ENCODE data around the gene THPO.
A peak's percentile ranks its signal among the peaks of the same experiment; 100 is the strongest.

Gene THPO

DNA sequence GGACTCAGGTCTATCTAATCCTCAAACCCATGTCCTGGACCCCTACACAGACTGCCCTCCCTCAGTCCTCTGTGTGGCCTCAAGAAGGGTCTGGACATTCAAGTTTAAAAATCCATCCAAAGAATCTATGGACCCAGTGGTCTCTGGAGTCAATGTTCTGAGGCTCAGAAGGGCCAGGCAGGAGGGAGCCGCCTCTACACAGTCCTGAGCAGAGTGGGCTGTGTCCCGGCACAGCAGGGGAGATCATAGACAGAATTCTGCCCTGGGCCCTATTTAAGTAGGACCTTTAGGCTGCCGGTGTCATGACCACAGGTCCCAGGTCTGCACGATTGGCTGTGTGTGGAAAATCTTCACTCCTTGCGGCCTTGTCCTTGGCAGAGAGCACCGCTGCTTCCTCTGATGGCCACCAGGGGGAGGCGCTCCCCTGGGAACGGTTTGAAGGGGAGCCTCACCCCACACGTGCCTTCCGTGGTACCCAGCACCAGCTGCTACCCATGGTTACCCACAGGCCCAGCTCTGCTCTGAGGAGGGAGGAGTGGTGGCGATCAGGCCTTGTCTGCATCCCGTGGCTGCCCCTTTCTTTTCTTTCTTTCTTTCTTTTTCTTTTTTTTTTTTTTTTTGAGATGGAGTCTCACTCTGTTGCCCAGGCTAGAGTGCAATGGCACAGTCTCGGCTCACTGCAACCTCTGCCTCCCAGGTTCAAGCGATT, 39.8 kb upstream of the THPO start:
- H2BK5ac ChIP-seq (ENCODE audit: low read length) = no peak overlapping the region
- DNase-seq (ENCODE audit: low spot score) = peak; percentile 57

DNA sequence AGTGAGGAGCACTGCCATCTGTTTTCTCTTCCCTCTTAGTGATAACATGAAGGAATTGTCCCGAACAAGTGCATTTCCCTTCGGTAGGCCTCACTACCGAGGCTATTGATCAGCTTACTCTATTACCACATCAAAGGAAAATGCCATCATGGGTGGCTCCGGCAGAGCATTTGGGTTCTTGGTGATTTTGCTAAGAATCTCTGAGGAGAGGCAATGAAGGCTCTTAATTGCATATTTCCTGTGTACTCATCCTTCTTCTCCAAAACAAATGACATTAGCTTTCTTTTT, 37.1 kb upstream of the THPO start:
- H3K27ac ChIP-seq (replicated peaks; ENCODE audit: low read length) = no peak overlapping the region
- no peak overlapping the region for H3K18ac ChIP-seq (ENCODE audit: low read length)
- DNase-seq (ENCODE audit: low spot score) = no peak
- no peak overlapping the region for H3K14ac ChIP-seq (ENCODE audit: low read length)
- H2BK12ac ChIP-seq (ENCODE audit: low read length) = no peak overlapping the region
- H3K79me1 ChIP-seq (ENCODE audit: low read depth, low read length) = peaks cover 2% of the 10 kb centered on the region
- H3K36me3 ChIP-seq (replicated peaks in 1 of 2; ENCODE audit: control insufficient read depth in 2 of 2, insufficient read depth in 2 of 2, low read length in 2 of 2) = no peaks in the 10 kb centered on the region
- peaks cover 0 to 20% (median 2%) of the 10 kb centered on the region in 3 experiments for H3K27me3 ChIP-seq (ENCODE audit: control insufficient read depth in 3 of 3, insufficient read depth in 3 of 3, low read depth in 1 of 3, low read length in 3 of 3)
- H4K8ac ChIP-seq (ENCODE audit: low read depth, low read length) = no peak overlapping the region
- no peaks in the 10 kb centered on the region for H3K9me3 ChIP-seq (replicated peaks in 1 of 2; ENCODE audit: control insufficient read depth in 2 of 2, insufficient read depth in 1 of 2, low read depth in 1 of 2, low read length in 2 of 2)
- H3K4ac ChIP-seq (ENCODE audit: low read length) = no peak overlapping the region
- H3K23ac ChIP-seq (ENCODE audit: low read depth, low read length, poor library complexity) = no peak overlapping the region
- no peak overlapping the region for H2AK5ac ChIP-seq (ENCODE audit: low read depth, low read length)
- peak overlapping the region; percentile 29 for H2AFZ ChIP-seq (ENCODE audit: low read length)
- H2BK120ac ChIP-seq (ENCODE audit: low read depth, low read length) = no peak overlapping the region
- H4K91ac ChIP-seq (ENCODE audit: low read depth, low read length, poor library complexity) = no peak overlapping the region
- H3K4me2 ChIP-seq (ENCODE audit: insufficient read depth, low read length, poor library complexity, severe bottlenecking) = no peak overlapping the region
- H3K9ac ChIP-seq (ENCODE audit: low read depth, low read length, poor library complexity) = no peak overlapping the region
- WGBS, 2 donors (ENCODE audit: extremely low coverage in 2 of 2, insufficient read length in 2 of 2, insufficient replicate concordance in 1 of 2) = no CpG with 5 or more reads among the region's 4 CpGs
- no peak overlapping the region for H2BK5ac ChIP-seq (ENCODE audit: low read length)
- peaks cover 0 to 1% of the 10 kb centered on the region in 2 donors for H3K4me1 ChIP-seq (ENCODE audit: control insufficient read depth in 2 of 2, insufficient read depth in 1 of 2, low read depth in 1 of 2, low read length in 2 of 2)
- H2BK15ac ChIP-seq (ENCODE audit: low read length) = no peak overlapping the region
- H3K4me3 ChIP-seq (ENCODE audit: low read length in 2 of 2) = no peak overlapping the region

More for the DNA sequence above, 39.8 kb upstream of the THPO start:
- no peaks in the 10 kb centered on the region for H3K36me3 ChIP-seq (replicated peaks in 1 of 2; ENCODE audit: control insufficient read depth in 2 of 2, insufficient read depth in 2 of 2, low read length in 2 of 2)
- peaks cover 2% of the 10 kb centered on the region for H3K79me1 ChIP-seq (ENCODE audit: low read depth, low read length)
- H3K27ac ChIP-seq (replicated peaks; ENCODE audit: low read length) = no peak overlapping the region
- H2AFZ ChIP-seq (ENCODE audit: low read length) = no peak overlapping the region
- H3K23ac ChIP-seq (ENCODE audit: low read depth, low read length, poor library complexity) = peak overlapping the region; percentile 11
- no peak overlapping the region for H2AK5ac ChIP-seq (ENCODE audit: low read depth, low read length)
- H3K9ac ChIP-seq (ENCODE audit: low read depth, low read length, poor library complexity) = no peak overlapping the region
- no peak overlapping the region for H3K4ac ChIP-seq (ENCODE audit: low read length)
- no peak overlapping the region for H2BK120ac ChIP-seq (ENCODE audit: low read depth, low read length)
- H2BK15ac ChIP-seq (ENCODE audit: low read length) = peak overlapping the region; percentile 15
- no peak overlapping the region for H3K14ac ChIP-seq (ENCODE audit: low read length)
- H3K4me2 ChIP-seq (ENCODE audit: insufficient read depth, low read length, poor library complexity, severe bottlenecking) = no peak overlapping the region
- peaks cover 0 to 1% of the 10 kb centered on the region in 2 donors for H3K4me1 ChIP-seq (ENCODE audit: control insufficient read depth in 2 of 2, insufficient read depth in 1 of 2, low read depth in 1 of 2, low read length in 2 of 2)
- no peaks in the 10 kb centered on the region for H3K9me3 ChIP-seq (replicated peaks in 1 of 2; ENCODE audit: control insufficient read depth in 2 of 2, insufficient read depth in 1 of 2, low read depth in 1 of 2, low read length in 2 of 2)
- no peak overlapping the region for H2BK12ac ChIP-seq (ENCODE audit: low read length)
- no peak overlapping the region for H4K91ac ChIP-seq (ENCODE audit: low read depth, low read length, poor library complexity)
- no peak overlapping the region for H3K18ac ChIP-seq (ENCODE audit: low read length)
- H3K27me3 ChIP-seq (ENCODE audit: control insufficient read depth in 3 of 3, insufficient read depth in 3 of 3, low read depth in 1 of 3, low read length in 3 of 3) = peaks cover 0 to 12% (median 2%) of the 10 kb centered on the region in 3 experiments
- no CpG with 5 or more reads among the region's 14 CpGs for WGBS, 2 donors (ENCODE audit: extremely low coverage in 2 of 2, insufficient read length in 2 of 2, insufficient replicate concordance in 1 of 2)
- H3K4me3 ChIP-seq (ENCODE audit: low read length in 2 of 2) = no peak overlapping the region
- no peak overlapping the region for H4K8ac ChIP-seq (ENCODE audit: low read depth, low read length)

DNA sequence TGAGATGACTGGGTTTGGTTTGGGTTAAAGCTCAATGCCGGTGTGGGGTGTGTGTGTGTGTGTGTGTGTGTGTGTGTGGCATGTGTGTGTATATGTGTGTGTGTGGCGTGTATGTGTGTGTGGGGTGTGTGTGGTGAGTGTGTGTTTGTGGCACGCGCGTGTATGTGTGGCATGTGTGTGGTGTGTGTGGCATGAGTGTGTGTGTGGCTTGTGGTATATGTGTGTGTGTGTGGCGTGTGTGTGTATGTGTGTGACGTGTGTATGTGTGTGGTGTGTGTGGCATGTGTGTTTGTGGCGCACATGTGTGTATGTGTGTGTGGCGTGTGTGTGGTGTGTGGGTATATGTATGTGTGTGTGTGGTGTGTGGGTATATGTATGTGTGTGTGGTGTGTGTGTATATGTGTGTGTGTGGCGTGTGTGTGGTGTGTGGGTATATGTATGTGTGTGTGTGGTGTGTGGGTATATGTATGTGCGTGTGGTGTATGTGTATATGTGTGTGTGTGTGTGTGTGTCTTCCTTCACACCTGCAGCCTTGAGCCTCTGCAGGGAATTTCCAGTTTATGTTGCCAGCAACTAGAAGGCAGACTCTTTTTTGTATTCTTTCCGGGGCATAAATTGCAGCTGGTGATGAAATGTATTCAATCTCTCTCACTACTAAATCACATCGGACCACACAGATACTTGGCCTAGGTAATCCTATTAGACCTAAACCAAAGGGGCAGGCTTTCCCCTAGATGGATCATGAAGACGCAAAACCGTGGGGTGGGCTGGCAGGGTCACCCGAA, 36.6 kb upstream of the THPO start:
- Histone ChIP-seq H4K91ac (ENCODE audit: low read depth, low read length, poor library complexity) (peak overlapping the region; percentile 77), H3K9ac (ENCODE audit: low read depth, low read length, poor library complexity) (peak overlapping the region; percentile 92), H3K4me1 (ENCODE audit: control insufficient read depth in 2 of 2, insufficient read depth in 1 of 2, low read depth in 1 of 2, low read length in 2 of 2) (peaks cover 0 to 1% of the 10 kb centered on the region in 2 donors), H2BK120ac (ENCODE audit: low read depth, low read length) (no peak overlapping the region), H3K27ac (replicated peaks; ENCODE audit: low read length) (no peak overlapping the region), H2AFZ (ENCODE audit: low read length) (peak overlapping the region; percentile 29), H3K9me3 (replicated peaks in 1 of 2; ENCODE audit: control insufficient read depth in 2 of 2, insufficient read depth in 1 of 2, low read depth in 1 of 2, low read length in 2 of 2) (no peaks in the 10 kb centered on the region), H3K18ac (ENCODE audit: low read length) (no peak overlapping the region), H3K4me2 (ENCODE audit: insufficient read depth, low read length, poor library complexity, severe bottlenecking) (no peak overlapping the region), H2BK15ac (ENCODE audit: low read length) (no peak overlapping the region), H2BK5ac (ENCODE audit: low read length) (no peak overlapping the region), H3K4ac (ENCODE audit: low read length) (no peak overlapping the region), H3K23ac (ENCODE audit: low read depth, low read length, poor library complexity) (no peak overlapping the region), H3K27me3 (ENCODE audit: control insufficient read depth in 3 of 3, insufficient read depth in 3 of 3, low read depth in 1 of 3, low read length in 3 of 3) (peaks cover 0 to 21% (median 2%) of the 10 kb centered on the region in 3 experiments), H3K14ac (ENCODE audit: low read length) (peak overlapping the region; percentile 58), H2BK12ac (ENCODE audit: low read length) (no peak overlapping the region), H3K36me3 (replicated peaks in 1 of 2; ENCODE audit: control insufficient read depth in 2 of 2, insufficient read depth in 2 of 2, low read length in 2 of 2) (no peaks in the 10 kb centered on the region), H4K8ac (ENCODE audit: low read depth, low read length) (no peak overlapping the region), H3K79me1 (ENCODE audit: low read depth, low read length) (peaks cover 2% of the 10 kb centered on the region), H3K4me3 (ENCODE audit: low read length in 2 of 2) (peak overlapping the region in 1 of 2 donors; percentile 69), H2AK5ac (ENCODE audit: low read depth, low read length) (no peak overlapping the region)
- 100% methylated on average over 4 of the region's 16 CpGs; no CpG with 5 or more reads in 1 of the 2 donors for WGBS, 2 donors (ENCODE audit: extremely low coverage in 2 of 2, insufficient read length in 2 of 2, insufficient replicate concordance in 1 of 2)
- DNase-seq (ENCODE audit: low spot score) = no peak

DNA sequence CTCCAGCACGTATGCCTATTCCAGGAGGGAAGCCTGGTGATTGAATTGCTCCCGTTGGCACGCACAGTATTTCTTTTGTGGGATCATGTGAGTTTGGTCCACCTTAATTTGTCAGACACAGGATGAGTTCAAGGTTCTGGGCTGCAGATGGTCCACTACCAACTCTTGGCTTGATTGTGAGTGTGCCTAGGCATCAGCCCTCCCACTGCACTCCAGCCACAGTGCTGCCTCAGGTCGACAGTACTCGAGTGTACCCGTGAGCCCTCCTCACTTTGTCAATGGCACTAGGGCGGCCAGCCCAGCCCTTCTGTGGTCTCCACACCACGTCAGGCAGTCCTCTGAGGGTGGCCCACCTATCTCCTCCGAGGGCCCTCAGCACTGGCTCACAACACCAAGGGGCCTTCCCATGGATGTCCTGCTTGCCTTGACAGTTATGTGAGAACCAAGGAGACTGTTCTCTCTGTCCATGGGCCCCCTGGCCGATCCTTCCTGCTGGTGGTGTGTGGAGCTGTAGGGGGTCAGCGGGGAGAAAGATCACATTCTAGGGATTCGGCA, 32.0 kb upstream of the THPO start:
- H3K36me3 ChIP-seq (replicated peaks in 1 of 2; ENCODE audit: control insufficient read depth in 2 of 2, insufficient read depth in 2 of 2, low read length in 2 of 2) = no peaks in the 10 kb centered on the region
- H3K4me2 ChIP-seq (ENCODE audit: insufficient read depth, low read length, poor library complexity, severe bottlenecking) = no peak overlapping the region
- H2BK12ac ChIP-seq (ENCODE audit: low read length) = no peak overlapping the region

More for the DNA sequence above, 32.0 kb upstream of the THPO start:
- H3K9ac ChIP-seq (ENCODE audit: low read depth, low read length, poor library complexity) = peak overlapping the region; percentile 50
- H2AK5ac ChIP-seq (ENCODE audit: low read depth, low read length) = no peak overlapping the region
- no peak overlapping the region for H2BK120ac ChIP-seq (ENCODE audit: low read depth, low read length)
- H3K14ac ChIP-seq (ENCODE audit: low read length) = no peak overlapping the region
- H2BK15ac ChIP-seq (ENCODE audit: low read length) = no peak overlapping the region
- H3K9me3 ChIP-seq (replicated peaks in 1 of 2; ENCODE audit: control insufficient read depth in 2 of 2, insufficient read depth in 1 of 2, low read depth in 1 of 2, low read length in 2 of 2) = no peaks in the 10 kb centered on the region
- peak overlapping the region; percentile 11 for H3K4ac ChIP-seq (ENCODE audit: low read length)
- no CpG with 5 or more reads among the region's 12 CpGs for WGBS, 2 donors (ENCODE audit: extremely low coverage in 2 of 2, insufficient read length in 2 of 2, insufficient replicate concordance in 1 of 2)
- peaks cover 0 to 1% of the 10 kb centered on the region in 2 donors for H3K4me1 ChIP-seq (ENCODE audit: control insufficient read depth in 2 of 2, insufficient read depth in 1 of 2, low read depth in 1 of 2, low read length in 2 of 2)
- H3K18ac ChIP-seq (ENCODE audit: low read length) = peak overlapping the region; percentile 19
- no peak overlapping the region for H3K27ac ChIP-seq (replicated peaks; ENCODE audit: low read length)
- peaks cover 2% of the 10 kb centered on the region for H3K79me1 ChIP-seq (ENCODE audit: low read depth, low read length)
- no peak overlapping the region for H2BK5ac ChIP-seq (ENCODE audit: low read length)
- DNase-seq (ENCODE audit: low spot score) = no peak
- H4K8ac ChIP-seq (ENCODE audit: low read depth, low read length) = no peak overlapping the region
- H3K23ac ChIP-seq (ENCODE audit: low read depth, low read length, poor library complexity) = no peak overlapping the region
- no peak overlapping the region for H3K4me3 ChIP-seq (ENCODE audit: low read length in 2 of 2)
- H3K27me3 ChIP-seq (ENCODE audit: control insufficient read depth in 3 of 3, insufficient read depth in 3 of 3, low read depth in 1 of 3, low read length in 3 of 3) = peaks cover 0 to 30% (median 2%) of the 10 kb centered on the region in 3 experiments
- peak overlapping the region; percentile 85 for H4K91ac ChIP-seq (ENCODE audit: low read depth, low read length, poor library complexity)
- H2AFZ ChIP-seq (ENCODE audit: low read length) = no peak overlapping the region

All from neuronal stem cell (in vitro differentiated cells).